K562 treated with DMSO at 1 percent for 4 hours (cell line): ENCODE measurements around the gene RBM19. TPM values are rescaled to one million over a fixed set of nuclear protein-coding genes. Genes with fewer than 3 reads are reported as not detected.

Experiments
- total RNA-seq: library from RNA; unstranded; fragments of 300-600 nt; gene quantifications from 2 replicates; pipeline ENCODE4 v1.2.3, GENCODE V29; 2022; ENCODE audit not compliant: insufficient read depth

The RBM19 gene, protein sequence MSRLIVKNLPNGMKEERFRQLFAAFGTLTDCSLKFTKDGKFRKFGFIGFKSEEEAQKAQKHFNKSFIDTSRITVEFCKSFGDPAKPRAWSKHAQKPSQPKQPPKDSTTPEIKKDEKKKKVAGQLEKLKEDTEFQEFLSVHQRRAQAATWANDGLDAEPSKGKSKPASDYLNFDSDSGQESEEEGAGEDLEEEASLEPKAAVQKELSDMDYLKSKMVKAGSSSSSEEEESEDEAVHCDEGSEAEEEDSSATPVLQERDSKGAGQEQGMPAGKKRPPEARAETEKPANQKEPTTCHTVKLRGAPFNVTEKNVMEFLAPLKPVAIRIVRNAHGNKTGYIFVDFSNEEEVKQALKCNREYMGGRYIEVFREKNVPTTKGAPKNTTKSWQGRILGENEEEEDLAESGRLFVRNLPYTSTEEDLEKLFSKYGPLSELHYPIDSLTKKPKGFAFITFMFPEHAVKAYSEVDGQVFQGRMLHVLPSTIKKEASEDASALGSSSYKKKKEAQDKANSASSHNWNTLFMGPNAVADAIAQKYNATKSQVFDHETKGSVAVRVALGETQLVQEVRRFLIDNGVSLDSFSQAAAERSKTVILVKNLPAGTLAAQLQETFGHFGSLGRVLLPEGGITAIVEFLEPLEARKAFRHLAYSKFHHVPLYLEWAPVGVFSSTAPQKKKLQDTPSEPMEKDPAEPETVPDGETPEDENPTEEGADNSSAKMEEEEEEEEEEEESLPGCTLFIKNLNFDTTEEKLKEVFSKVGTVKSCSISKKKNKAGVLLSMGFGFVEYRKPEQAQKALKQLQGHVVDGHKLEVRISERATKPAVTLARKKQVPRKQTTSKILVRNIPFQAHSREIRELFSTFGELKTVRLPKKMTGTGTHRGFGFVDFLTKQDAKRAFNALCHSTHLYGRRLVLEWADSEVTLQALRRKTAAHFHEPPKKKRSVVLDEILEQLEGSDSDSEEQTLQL
- 13.6 and 17.8 TPM in 2 replicates for total RNA-seq

DNA sequence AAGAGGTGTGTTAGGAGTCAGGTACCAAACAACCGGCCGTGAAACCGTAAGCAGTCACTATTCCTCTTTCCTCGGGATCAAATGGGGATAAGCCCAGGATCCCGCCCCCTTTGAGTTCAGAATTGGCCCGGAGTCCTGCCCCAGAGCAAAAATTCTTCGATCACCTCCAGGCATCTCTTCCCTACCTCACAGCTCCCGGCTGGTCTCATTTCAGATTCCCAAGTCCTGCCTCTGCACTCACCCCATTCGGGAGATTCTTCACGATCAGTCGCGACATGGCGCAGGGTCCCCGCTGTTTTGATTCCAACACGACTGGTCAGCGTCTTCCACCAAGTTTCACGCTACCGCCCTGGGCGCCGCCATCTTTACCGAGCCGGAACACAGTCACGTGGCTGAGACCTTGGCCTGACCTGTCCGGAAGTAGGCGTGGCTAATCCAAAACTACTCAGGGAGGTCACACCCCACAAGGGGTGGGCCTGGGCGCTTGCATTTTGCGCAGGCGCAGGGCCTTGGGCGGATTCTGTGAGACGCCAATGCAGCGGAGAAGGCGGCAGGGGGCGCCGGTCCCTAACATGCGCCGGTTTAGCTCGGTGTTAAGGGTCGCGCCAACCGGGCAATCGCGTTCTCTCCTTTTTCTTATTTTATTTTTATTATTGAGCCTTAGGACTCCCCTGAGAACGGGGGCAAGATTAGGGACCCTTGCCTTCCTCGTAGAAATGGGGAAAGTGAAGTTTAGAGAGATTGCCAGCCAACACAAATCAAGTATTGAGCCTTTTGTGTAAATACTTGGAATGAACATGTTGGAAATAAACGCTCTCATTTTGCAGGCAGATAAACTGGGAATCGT is at the start of gene RBM19:
Gene RBM19, minus strand, starts transcription at position 375 of the 847 bp plus-strand sequence. Its CDS starts 98 bp downstream, at position 277.

